Left renal cortex interstitium (tissue), 4 donors: Measurements from ENCODE around the gene CDK5RAP1. TPM values are rescaled to one million over a fixed set of nuclear protein-coding genes. Genes with fewer than 3 reads are reported as not detected.
"Not testable (repeated sequence)": the region's sequence is repeated elsewhere in the genome, so short reads cannot be mapped to it uniquely, and the experiment has no call there.

Source experiments
- DNase-seq, 4 donors: peaks; one replicate each; pipeline ENCODE4 v3.0.0-alpha.2; 2013; ENCODE audit warnings: low read depth in 4 of 4, low spot score in 2 of 4, missing footprints in 1 of 4
- polyA plus RNA-seq, 4 donors: library from polyadenylated mRNA; unstranded; fragments of 120-200 nt; gene quantifications; one replicate each; pipeline ENCODE4 v1.2.1, GENCODE V29; 2013; ENCODE audit not compliant: insufficient read length in 4 of 4

Gene CDK5RAP1, protein sequence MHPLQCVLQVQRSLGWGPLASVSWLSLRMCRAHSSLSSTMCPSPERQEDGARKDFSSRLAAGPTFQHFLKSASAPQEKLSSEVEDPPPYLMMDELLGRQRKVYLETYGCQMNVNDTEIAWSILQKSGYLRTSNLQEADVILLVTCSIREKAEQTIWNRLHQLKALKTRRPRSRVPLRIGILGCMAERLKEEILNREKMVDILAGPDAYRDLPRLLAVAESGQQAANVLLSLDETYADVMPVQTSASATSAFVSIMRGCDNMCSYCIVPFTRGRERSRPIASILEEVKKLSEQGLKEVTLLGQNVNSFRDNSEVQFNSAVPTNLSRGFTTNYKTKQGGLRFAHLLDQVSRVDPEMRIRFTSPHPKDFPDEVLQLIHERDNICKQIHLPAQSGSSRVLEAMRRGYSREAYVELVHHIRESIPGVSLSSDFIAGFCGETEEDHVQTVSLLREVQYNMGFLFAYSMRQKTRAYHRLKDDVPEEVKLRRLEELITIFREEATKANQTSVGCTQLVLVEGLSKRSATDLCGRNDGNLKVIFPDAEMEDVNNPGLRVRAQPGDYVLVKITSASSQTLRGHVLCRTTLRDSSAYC
- 10 to 100 TPM; 26.6 to 44.1 (median 35.1) TPM for polyA plus RNA-seq

DNA sequence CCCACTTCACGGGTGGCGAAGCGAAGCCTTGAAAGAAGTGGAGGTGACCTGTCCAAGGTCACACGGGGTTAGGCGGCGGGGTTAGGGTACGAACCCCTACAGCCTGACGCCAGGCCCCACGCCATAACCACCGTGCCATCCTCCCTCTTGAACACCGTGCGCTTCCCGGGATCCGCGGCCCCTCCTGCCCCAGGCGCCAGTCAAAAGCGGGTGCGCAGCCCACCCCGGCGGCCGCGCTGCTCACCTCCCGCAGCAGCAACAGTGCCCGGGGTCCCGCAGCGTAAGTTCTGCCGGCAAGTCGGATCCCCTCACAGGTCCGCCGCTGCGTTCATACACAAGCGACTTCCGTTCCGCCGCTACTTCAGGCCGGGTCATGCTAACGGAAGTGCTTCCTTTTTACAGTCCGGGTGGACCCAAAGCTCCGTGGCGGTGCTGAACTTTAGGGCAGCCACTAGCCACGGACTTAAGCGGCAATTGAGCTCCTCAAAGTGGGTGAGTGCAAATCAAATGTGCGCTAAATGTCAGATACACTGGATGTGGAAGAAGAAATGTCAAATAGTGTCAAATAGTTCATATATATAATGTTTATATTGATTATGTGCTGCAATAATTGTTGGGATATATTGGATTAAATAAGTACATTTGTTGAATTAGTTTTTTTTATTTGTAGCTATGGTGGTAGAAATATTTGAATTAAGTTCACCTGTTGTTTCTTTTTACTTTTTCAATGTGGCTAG, at the start of gene CDK5RAP1:
TSS of gene CDK5RAP1 (minus strand) at position 336 of the 737 bp plus-strand sequence. CDS start 4,455 bp downstream, outside the sequence.
- DNase-seq, result peak; percentile 68 to 87 (median 77)

DNA sequence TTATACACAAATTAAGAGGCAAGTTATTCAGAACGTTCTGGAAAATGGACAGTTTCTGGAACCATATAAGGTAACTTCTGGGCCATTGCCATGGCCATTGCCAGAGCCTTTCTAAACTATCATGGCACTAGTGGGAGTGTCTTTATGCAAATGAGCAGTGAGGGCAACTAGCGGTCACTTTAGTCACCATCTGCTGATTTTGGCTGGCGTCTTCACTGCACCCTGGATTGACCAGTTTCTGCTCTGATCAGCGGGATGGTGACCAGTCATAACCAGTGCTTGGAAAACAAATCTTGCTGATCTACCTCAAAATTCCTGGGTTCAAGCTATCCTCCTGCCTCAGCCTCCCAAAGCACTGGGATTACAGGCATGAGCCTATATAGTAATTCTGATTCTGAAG, 49.5 kb upstream of the CDK5RAP1 start:
- no peak for DNase-seq

DNA sequence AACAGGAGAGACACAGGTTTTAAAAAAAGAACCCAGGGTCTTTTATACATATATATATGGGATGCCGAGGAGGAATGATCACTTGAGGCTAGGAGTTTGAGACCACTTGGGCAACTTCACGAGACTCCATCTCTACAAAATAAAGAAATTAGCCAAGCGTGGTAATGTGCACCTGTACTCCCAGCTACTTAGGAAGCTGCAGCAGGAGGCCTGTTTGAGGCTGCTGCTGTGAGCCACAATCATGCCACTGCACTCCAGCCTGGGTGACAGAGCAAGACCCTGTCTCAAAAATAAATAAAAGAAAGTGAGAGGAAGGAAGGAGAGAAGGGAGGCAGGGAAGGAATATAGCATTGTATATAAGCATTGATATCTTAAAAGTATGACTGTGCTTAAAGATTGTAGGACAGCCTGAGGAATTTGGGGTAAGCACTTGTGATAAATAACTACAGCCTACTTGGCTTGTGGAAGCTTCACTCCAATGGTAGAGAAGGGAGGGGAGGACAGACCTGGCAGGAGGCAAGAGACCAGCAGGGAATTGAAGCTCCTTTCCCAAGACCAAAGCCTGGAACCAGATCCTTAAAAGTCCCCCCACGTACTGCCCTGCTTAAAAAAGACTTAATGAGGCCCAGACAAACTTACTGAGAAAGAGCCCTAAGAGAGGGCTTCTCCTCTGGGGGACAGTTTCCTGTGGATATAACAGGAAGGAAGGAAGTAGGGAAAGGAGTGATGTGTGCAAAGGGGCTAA, 44.7 kb upstream of the CDK5RAP1 start:
- DNase-seq, result no peak

DNA sequence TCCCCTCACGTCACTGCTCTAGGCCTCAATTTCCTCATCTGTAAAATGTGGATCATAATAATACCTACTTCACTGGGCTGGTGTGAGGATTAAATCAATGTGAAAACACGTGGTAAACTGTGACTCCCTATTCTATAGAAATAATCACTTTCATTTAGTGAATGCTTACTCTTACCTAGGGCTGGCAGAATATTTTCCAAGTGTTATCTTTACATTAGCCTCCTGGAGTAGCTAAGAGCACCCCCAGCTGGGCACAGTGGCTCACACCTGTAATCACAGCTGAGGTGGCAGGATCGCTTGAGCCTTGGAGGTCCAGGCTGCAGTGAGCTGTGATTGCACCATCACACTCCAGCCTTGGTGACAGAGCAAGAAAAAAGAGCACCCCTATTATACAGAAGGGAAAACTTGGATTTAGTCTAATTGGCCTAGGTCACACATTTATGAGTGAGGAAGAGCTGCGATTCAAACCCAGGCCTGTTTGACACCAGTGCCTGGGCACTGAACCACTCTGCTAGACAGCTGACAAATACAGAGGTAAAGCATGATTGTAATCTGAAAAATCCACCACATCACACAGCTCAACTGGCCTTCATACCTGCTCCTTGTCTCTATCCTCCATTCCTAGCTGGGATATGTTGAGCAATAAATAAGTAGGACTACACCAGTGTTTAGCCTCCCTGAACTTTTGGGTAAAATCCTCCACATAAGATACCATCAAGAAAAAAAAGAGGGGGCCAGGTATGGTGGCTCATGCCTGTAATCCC, 43.7 kb upstream of the CDK5RAP1 start:
- no peak for DNase-seq

DNA sequence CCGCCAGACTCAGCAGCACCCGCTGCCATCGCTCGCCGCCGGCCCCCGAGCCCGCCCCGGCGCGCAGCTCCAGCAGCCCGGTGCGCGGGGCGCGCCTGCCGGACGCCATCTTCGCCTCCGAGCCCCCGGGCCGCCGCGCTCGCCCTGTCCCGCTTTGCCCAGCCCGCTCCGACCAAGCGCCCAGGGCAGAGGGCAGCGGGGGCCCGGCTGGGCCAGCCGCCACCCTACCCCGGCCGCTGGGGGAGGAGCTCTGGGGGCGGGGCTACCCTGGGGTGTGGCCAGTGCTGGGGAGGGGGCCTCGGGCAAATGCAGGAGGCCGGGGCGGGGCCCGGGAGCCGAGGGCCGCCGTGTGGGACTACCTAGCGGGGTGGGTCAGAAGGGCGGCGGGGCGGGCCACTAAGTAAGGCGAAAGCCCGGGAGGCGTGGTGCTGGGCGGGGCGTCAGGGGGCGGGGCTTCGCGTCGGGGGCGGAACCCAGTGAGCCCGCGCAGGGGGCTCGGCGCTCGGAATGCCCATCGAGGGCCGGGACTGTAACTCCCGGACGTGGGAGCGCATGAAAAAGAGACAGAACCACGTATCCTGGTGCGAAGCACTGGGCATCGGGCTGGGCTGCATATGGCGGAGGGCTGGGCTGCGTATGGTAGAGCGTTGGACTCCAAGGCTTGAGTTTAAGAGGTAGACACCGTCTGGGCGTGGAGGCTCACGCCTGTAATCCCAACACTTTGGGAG, 42.4 kb upstream of the CDK5RAP1 start, which contains the start of gene SNTA1:
TSS of gene SNTA1 (minus strand) at position 252 of the 728 bp plus-strand sequence. CDS start at position 109, 143 bp downstream.
- peak in 3 of 4 donors; percentile 40 to 66 (median 52) for DNase-seq

DNA sequence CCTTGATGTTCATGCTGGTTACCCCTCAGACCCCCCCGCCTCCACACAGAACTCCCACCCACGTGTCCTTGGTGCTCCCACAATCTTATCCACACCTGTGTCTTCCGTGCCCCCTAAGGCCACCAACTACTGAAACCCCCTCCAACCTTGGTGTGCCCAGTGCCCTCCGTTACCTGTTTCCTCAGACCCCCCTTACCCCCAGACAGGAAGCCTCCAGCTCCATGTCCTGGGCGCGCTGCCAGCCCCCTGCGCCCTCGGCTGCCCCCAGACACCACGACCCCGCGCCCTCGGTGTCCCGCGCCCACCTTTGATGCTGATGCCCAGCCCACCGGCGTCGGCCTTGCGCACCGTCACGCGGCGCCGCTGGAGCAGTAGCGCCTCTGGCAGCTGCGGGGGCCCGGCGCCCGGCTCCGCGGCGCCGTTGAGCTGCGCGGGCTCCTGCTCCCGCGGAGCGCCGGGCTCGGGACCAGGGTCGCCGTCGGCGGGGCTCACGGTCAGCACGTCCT, 41.7 kb upstream of the CDK5RAP1 start:
- no peak for DNase-seq

DNA sequence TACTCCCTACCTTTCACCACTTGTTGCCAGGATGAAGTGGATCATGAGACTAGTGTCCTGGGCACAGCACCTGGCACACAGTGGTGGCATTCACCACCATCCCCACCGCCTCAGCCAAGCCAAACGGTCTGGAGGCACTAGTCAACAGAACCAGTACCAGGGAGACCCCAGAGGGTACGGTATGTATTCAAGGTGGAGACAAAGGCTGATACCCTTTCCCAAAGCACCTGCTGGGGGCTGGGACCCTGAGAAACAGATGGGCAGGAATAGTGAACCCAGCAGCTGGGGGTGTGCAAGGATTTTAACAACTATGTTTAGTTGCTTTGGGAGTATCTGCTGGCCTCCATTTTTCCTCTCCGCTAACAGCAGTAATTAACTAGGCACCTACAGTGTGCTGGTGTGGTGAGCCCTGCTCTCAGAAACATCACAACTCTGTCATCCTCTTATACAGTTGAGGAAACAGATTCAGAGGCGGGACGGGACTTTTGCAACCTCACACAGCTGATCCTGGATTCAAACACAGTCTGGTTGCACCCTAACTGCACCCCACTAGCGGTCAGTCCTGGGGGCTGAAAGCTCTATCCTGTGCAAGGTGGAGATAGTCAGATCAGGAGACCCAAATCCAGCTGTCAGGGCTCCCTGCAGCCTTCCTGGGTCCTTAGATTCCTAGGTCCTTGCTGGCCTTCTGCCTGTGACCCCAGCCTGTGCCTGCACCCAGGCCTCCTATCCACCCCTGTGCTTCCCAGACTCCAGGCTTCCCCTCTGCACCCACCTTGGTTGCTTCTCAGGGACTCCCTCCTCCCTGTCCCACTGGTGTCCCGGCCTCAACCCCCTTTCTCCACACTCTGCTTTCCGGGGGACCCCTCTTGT, 41.1 kb upstream of the CDK5RAP1 start:
- DNase-seq, result no peak

DNA sequence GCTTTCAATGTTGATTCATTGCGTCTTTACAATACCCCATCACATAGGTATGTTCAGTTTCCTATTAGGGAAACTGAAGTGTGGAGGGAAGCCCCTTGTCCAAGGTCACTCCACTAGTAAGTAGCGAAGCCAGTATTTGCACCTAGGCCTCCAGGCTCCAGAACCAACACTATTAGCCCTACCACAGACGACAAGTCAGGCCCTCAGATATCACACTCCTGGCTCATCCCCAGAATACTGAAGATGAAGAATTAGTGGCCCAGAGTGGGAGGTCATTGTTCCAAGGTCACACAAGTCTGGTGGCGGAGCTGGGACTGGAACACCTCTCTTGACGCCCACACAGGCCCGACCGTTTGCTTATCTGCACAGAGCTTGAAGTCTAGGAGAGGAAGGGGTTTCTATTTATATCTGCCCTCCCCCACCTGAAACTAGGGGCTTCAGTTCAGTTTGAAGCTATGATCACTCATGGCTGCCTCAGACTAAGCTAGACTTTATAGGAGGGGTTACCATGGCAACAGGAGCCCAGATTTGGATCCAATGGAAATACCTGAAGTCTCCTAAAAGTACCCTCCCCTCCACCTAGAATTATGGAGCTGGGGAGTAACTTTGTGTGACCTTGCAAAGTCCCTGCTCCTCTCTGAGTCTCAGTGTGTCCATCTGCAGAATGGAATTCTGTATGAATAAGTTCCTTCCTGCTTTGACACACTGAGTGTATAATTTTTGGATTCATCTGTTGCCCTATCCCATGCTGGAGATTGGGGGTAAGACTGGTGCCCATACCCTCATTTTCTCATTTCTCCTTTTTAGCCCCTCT, 40.0 kb upstream of the CDK5RAP1 start:
- no peak for DNase-seq

DNA sequence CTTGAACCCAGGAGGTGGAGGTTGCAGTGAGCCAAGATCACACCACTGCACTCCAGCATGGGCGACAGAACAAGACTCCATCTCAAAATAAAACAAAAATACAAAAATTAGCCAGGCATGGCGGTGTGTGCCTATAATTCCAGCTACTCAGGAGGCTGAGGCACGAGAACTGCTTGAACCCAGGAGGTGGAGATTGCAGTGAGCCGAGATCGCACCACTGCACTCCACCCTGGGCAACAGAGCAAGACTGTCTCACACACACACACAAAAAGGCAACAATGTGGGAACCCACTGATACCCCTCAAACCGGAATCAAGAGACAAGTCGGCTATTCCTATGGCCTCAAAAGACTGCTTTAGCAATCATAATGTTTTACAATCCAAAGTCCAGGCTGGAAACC, 39.2 kb upstream of the CDK5RAP1 start:
- not testable (repeated sequence) for DNase-seq

DNA sequence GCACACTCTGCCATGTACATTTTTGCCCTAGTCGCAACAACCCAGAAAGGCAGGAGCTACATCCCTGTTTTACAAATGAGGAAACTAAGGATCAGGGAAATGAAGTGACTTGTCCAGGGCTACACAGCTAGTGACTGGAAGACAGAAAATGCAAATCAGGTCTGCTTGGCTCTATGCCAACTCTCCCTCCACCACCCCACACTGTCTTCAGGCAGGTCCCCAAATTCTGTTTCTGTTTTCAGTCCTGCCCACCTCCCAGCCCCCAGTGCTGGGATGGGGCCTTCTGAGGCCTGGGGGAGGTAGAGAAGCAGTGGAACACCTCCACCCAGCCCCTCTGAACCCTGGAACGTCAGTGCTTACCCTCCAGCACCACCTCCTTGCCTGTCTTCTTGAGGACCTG, 37.2 kb upstream of the CDK5RAP1 start:
- DNase-seq, result no peak

DNA sequence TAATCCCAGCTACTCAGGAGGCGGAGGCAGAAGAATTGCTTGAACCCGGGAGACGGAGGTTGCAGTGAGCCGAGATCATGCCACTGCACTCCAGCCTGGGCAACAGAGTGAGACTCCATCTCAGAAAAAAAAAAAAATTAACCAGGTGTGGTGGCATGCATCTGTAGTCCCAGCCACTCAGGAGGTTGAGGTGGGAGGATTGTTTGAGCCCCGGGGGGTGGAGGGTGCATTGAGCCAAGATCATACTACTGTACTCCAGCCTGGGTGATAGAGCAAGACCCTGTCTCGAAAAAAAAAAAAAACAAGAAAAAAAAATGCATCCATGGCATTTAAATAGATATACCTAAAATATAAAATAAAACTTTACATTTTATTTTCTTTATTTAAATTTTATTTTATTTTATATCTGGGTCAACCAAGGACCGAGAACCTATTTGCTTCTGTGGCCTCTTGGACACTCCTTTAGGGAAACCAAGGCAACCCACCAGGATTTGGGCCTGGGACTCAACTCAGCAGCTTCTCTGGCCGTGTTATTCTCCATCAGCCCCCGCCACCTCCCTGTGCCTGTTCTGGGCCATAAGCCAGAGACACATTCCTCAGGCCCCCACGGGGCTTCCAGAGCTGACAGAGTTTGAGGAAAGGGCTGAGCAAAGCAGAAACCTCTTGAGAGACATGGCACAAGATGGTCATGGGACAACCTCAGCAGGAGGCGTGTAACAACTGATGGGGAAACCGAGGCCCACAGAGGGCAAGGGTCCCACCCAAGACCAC, 36.0 kb upstream of the CDK5RAP1 start:
- no peak for DNase-seq

DNA sequence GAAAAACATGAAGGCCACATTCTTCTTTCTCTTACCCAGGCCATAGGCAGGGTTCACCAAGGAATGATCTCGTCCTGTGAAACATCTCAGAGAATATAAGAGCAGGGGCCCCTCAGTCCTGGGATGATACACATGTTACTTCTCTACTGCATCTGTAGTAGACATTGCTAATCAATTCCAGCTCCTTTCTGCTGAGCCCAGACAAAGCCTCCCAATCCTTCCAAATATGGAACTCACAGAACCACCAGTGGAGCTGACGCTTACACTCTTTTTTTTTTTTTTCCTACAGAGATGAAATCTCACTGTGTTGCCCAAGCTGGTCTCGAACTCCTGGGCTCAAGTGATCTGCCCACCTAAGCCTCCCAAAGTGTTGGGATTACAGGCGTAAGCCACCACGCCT, 33.1 kb upstream of the CDK5RAP1 start:
- DNase-seq, result no peak

DNA sequence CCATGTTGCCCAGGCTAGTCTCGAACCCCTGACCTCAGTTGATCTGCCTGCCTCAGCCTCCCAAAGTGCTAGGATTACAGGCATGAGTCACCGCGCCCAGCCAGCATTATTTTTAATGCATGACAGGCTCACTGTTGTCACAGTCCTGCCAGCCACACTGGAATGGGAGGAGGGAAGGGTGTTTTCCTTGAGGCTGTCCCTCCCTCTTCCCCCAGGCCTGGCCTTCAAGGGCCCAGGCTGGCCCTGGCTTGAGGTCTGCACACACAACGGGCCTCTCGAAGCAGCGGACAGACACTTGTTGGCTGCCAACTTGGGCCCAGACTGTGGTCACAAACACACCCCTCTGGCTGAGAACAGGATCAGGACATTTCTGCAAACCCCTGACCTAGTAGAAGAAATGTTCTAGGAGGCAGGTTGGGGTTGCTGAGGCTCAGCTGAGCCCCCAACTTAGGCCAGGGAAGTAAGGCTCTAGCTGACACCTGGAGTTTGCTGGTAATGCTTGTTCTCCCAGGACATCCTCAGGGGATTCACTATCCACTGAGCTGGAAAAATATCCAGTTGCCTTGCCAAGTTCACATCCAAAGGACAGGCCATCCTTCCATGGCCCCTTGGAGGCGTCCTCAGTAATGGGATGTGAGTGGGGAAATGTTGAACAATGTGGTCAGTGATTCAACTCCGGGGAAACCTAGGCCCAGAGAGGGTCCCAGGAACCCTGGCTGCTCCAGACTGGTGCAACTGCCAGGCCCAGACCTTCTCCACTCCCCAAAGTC, 32.3 kb upstream of the CDK5RAP1 start:
- no peak for DNase-seq

DNA sequence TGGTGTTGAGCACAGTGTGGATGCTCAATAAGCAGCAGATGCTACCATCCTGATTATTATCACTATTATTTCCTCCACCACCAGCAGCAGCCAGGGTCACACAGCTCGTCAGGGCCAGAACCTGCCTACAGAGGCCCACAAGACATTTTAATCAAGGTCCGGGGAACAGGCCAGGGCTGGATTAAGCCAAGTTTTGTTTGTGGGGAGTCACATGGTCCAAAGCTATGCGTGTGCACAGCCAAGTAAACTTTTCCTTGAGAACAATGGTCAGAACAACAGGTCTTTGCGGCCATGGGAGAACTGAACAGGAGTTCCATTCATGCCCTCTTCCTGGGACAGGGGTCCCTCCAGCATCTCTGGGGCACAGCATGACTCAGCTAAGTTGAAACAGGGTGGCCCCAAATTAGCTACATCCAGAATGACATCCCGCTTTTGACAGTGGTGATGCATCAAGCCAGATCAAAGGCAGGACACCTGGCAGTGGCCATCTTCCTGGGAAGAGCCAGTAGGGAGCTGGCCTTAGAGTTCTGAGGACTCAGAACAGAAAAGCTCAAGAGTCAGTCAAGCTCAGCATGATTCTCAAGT, 30.6 kb upstream of the CDK5RAP1 start:
- DNase-seq, result no peak

DNA sequence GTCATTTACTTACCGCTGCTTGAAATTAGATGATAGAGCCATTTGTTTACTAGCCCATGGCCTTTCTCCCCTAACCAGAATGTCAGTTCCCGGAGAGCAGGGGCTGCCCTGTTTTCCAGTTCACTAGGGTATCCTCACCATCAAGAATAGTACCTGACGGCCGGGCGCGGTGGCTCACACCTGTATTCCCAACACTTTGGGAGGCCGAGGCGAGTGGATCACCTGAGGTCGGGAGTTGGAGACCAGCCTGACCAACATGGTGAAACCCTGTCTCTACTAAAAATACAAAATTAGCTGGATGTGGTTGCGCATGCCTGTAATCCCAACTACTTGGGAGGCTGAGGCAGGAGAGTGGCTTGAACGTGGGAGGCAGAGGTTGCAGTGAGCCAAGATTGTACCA, 22.6 kb upstream of the CDK5RAP1 start:
- not testable (repeated sequence) for DNase-seq
